MCF 10A (cell line): ENCODE measurements around the gene ADRB2. TPM values are rescaled to one million over a fixed set of nuclear protein-coding genes. Genes with fewer than 3 reads are reported as not detected.

Experiments used
- BruUV-seq: library from RNA; stranded (reverse); fragments of 400-500 nt; replicated peaks from 2 replicates; lab custom pipeline; 2021; lab: Mats Ljungman, UMichigan
- CTCF ChIA-PET: fragments of 300-600 bp; sonication (Branson Sonifier 250); formaldehyde crosslinking; extraction: SDS; loops from one replicate; lab custom pipeline; 2021; ENCODE audit warnings: antibody characterized with exemption, inconsistent platforms; lab: Yijun Ruan, JAX
- POLR2A ChIA-PET: fragments of 300-600, 350-650 bp; sonication (Branson Sonifier 250); formaldehyde crosslinking; extraction: SDS; loops from one replicate; lab custom pipeline; 2020; ENCODE audit warnings: antibody characterized with exemption, inconsistent platforms; lab: Yijun Ruan, JAX
- DNase-seq: peaks from one replicate; pipeline ENCODE4 v3.0.0-alpha.2; 2018; ENCODE audit not compliant: unreplicated experiment
- H3K27ac Mint-ChIP-seq: one replicate; pipeline ENCODE4 v1.8.0; 2022; ENCODE audit warnings: mild to moderate bottlenecking, low read depth, mixed read lengths; ENCODE audit not compliant: unreplicated experiment
- H3K27me3 Mint-ChIP-seq: one replicate; pipeline ENCODE4 v1.8.0; 2022; ENCODE audit warnings: mixed read lengths; ENCODE audit not compliant: insufficient read depth, unreplicated experiment
- H3K36me3 Mint-ChIP-seq: one replicate; pipeline ENCODE4 v1.8.0; 2022; ENCODE audit warnings: mild to moderate bottlenecking, moderate library complexity, mixed read lengths; ENCODE audit not compliant: insufficient read depth, unreplicated experiment
- H3K4me1 Mint-ChIP-seq: one replicate; pipeline ENCODE4 v1.8.0; 2022; ENCODE audit warnings: mixed read lengths; ENCODE audit not compliant: insufficient read depth, unreplicated experiment
- H3K4me3 Mint-ChIP-seq: one replicate; pipeline ENCODE4 v1.8.0; 2022; ENCODE audit warnings: mild to moderate bottlenecking, moderate library complexity, mixed read lengths; ENCODE audit not compliant: unreplicated experiment
- H3K9me3 Mint-ChIP-seq: one replicate; pipeline ENCODE4 v1.8.0; 2022; ENCODE audit warnings: mixed read lengths; ENCODE audit not compliant: unreplicated experiment
- CTCF ChIP-seq: fragments of 200-600 bp; IDR thresholded peaks from one replicate; pipeline ENCODE4 v1.8.0; 2022; ENCODE audit warnings: antibody characterized with exemption, mild to moderate bottlenecking; ENCODE audit not compliant: unreplicated experiment
- intact Hi-C: fragments of 100-400 bp; cut with micrococcal nuclease; formaldehyde crosslinking; loops from 2 replicates; pipeline ENCODE4 v1.14.1; 2022
- total RNA-seq: library from RNA; stranded (reverse); gene quantifications from 2 replicates; pipeline ENCODE4 v1.2.3, GENCODE V29; 2022

ADRB2 gene
- total RNA-seq, 1 experiment from 2014 or later: 9.5 TPM

- BruUV-seq: no TSS peak
- POLR2A ChIA-PET: interaction anchor here (0.6 to 1.1 kb wide), 3 partner anchors 8 to 45 kb away, joined by 3 to 4 read pairs (median 4); partner anchors contain the start of gene ADRB2
Measured at GRCh38 chr5:148817606-148818005, 8.8 kb upstream of the ADRB2 start.

GRCh38 chr5:148820461-148821395 is 5.7 kb upstream of the ADRB2 start:
- intact Hi-C loops: loop anchor here (1.0 to 5.0 kb wide), 5 partner anchors 79 to 447 kb away; no protein-coding TSS in a partner anchor
- TF ChIP-seq CTCF: peak; percentile 84
- Mint-ChIP-seq H3K27me3 (no peaks in the 10 kb centered on the region), H3K4me3 (no peak overlapping the region), H3K4me1 (peaks cover 5% of the 10 kb centered on the region), H3K36me3 (no peaks in the 10 kb centered on the region), H3K27ac (no peak overlapping the region), H3K9me3 (no peaks in the 10 kb centered on the region)
- DNase-seq: peak; percentile 63
- CTCF ChIA-PET: interaction anchor here (0.7 to 5.8 kb wide), 53 partner anchors 9 to 411 kb away, joined by 3 to 49 read pairs (median 5); no protein-coding TSS in a partner anchor
- BruUV-seq: no TSS peak
- POLR2A ChIA-PET: interaction anchor here (0.5 to 2.1 kb wide), 15 partner anchors 9 to 755 kb away, joined by 3 to 7 read pairs (median 3); no protein-coding TSS in a partner anchor

More at GRCh38 chr5:148817606-148818005, 8.8 kb upstream of the ADRB2 start:
- DNase-seq: no peak
- no peaks in the 10 kb centered on the region for H3K4me1 Mint-ChIP-seq
- no peak overlapping the region for H3K27ac Mint-ChIP-seq
- H3K4me3 Mint-ChIP-seq: no peak overlapping the region
- no peak for TF ChIP-seq CTCF
- intact Hi-C loops: no loop called here
- CTCF ChIA-PET: interaction anchor here (0.6 to 5.8 kb wide), 8 partner anchors 10 to 169 kb away, joined by 3 to 43 read pairs (median 3); no protein-coding TSS in a partner anchor
- H3K27me3 Mint-ChIP-seq: no peaks in the 10 kb centered on the region
- no peaks in the 10 kb centered on the region for H3K36me3 Mint-ChIP-seq
- no peaks in the 10 kb centered on the region for H3K9me3 Mint-ChIP-seq

- BruUV-seq: no TSS peak
- Mint-ChIP-seq H3K36me3 (peaks cover 4% of the 10 kb centered on the region), H3K4me1 (peaks cover 22% of the 10 kb centered on the region), H3K27ac (no peak overlapping the region), H3K9me3 (no peaks in the 10 kb centered on the region), H3K4me3 (no peak overlapping the region), H3K27me3 (no peaks in the 10 kb centered on the region)
- ChIA-PET CTCF (interaction anchor here (1.2 to 9.6 kb wide), 6 partner anchors 15 to 290 kb away, joined by 3 to 150 read pairs (median 8); no protein-coding TSS in a partner anchor), POLR2A (interaction anchor here (0.7 to 10.6 kb wide), 9 partner anchors 17 to 237 kb away, joined by 3 to 255 read pairs (median 5); no protein-coding TSS in a partner anchor)
- intact Hi-C loops: loop anchor here (5.0 kb wide), 1 partner anchor 443 kb away; no protein-coding TSS in a partner anchor
- no peak for TF ChIP-seq CTCF
- no peak for DNase-seq
Measured at GRCh38 chr5:148823871-148824270, 2.5 kb upstream of the ADRB2 start.

GRCh38 chr5:148825716-148826052 is 727 bp upstream of the ADRB2 start:
- H3K27me3 Mint-ChIP-seq: no peaks in the 10 kb centered on the region
- intact Hi-C loops: loop anchor here (1.0 kb wide), 2 partner anchors 173 to 177 kb away; no protein-coding TSS in a partner anchor
- no peaks in the 10 kb centered on the region for H3K9me3 Mint-ChIP-seq
- peak overlapping the region; percentile 91 for H3K27ac Mint-ChIP-seq
- H3K4me1 Mint-ChIP-seq: peaks cover 39% of the 10 kb centered on the region
- H3K4me3 Mint-ChIP-seq: peak overlapping the region; percentile 90
- no peak for TF ChIP-seq CTCF
- peak; percentile 70 for DNase-seq
- POLR2A ChIA-PET: interaction anchor here (0.6 to 10.6 kb wide), 54 partner anchors 9 to 725 kb away, joined by 3 to 255 read pairs (median 4); no protein-coding TSS in a partner anchor
- CTCF ChIA-PET: interaction anchor here (0.7 to 9.6 kb wide), 24 partner anchors 35 to 335 kb away, joined by 3 to 150 read pairs (median 5); no protein-coding TSS in a partner anchor
- BruUV-seq: TSS peak; percentile 78
- H3K36me3 Mint-ChIP-seq: peaks cover 11% of the 10 kb centered on the region
